ENCODE measurements around the gene RHOT1. TPM values are rescaled to one million over a fixed set of nuclear protein-coding genes. Genes with fewer than 3 reads are reported as not detected.
"Not testable (repeated sequence)": the region's sequence is repeated elsewhere in the genome, so short reads cannot be mapped to it uniquely, and the experiment has no call there.

Gene RHOT1
- total RNA-seq, 1 experiment from 2014 or later, result 22.3 TPM

DNA sequence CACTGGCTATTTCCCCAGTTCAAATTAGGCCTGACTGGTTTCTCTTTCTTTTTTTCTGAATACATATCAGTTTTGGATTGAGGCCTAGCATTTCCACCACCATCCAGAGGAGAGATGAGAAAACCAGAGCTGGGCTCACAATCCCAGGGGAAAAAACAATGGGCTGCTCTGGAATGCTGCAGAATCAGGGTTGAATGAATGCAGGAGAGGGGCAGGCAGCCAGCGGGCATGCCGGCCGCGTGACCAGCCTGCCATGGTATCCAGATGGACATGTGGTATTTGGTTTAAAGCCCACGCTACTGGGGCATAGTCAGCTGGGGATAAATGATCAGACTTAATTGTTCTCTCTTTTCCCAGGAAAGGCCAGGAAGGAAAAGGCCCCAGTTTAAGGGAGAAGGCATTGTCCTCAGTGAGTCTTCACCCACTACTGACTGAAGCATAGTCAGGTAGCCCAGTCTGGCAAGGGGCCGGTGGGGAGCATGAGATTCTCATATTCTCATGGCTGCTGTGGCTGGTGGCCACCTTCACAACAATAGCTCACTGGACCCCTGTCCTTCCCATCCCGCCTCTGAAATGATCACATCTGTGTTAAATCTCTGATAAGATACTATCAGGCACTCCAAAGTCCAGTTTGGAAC lies 38.7 kb upstream of the RHOT1 start:
- Histone ChIP-seq H3K79me2 (ENCODE audit: low read length) (no peaks in the 10 kb centered on the region), H3K4me3 (ENCODE audit: low read length) (no peak overlapping the region), H3K4me2 (ENCODE audit: low read length) (no peak overlapping the region), H3K9me3 (ENCODE audit: low read length) (no peaks in the 10 kb centered on the region), H3K9me2 (replicated peaks; ENCODE audit: low read length) (no peaks in the 10 kb centered on the region), H2AFZ (ENCODE audit: low read length) (no peak overlapping the region), H3F3A (ENCODE audit: low read length, unreplicated experiment) (no peaks in the 10 kb centered on the region), H3K4me1 (ENCODE audit: insufficient read depth, low read length) (peaks cover 4% of the 10 kb centered on the region; the same call in 1 of the 2 replicates), H3K9ac (ENCODE audit: low read length) (no peak overlapping the region), H3K36me3 (ENCODE audit: low read depth, low read length) (no peaks in the 10 kb centered on the region), H4K20me1 (ENCODE audit: low read length) (no peaks in the 10 kb centered on the region), H3K27ac (ENCODE audit: low read length) (no peak overlapping the region), H3K27me3 (ENCODE audit: low read length) (no peaks in the 10 kb centered on the region)
- ATAC-seq (no peak), DNase-seq (no peak)
- ChIA-PET CTCF (no interaction called here), POLR2A (ENCODE audit: unreplicated experiment) (no interaction called here)
- no TSS peak for BruUV-seq (replicated peaks)
- TF ChIP-seq EZH2 (IDR thresholded peaks at IDR 0.05; ENCODE audit: low read length, unreplicated experiment), result no peak
- TF ChIP-seq, protein P1, sequence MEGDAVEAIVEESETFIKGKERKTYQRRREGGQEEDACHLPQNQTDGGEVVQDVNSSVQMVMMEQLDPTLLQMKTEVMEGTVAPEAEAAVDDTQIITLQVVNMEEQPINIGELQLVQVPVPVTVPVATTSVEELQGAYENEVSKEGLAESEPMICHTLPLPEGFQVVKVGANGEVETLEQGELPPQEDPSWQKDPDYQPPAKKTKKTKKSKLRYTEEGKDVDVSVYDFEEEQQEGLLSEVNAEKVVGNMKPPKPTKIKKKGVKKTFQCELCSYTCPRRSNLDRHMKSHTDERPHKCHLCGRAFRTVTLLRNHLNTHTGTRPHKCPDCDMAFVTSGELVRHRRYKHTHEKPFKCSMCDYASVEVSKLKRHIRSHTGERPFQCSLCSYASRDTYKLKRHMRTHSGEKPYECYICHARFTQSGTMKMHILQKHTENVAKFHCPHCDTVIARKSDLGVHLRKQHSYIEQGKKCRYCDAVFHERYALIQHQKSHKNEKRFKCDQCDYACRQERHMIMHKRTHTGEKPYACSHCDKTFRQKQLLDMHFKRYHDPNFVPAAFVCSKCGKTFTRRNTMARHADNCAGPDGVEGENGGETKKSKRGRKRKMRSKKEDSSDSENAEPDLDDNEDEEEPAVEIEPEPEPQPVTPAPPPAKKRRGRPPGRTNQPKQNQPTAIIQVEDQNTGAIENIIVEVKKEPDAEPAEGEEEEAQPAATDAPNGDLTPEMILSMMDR (conservative IDR thresholded peaks at IDR 0.05; ENCODE audit: low read depth, low read length), result no peak
- no peak for TF ChIP-seq EZH2phosphoT487 (IDR thresholded peaks at IDR 0.05; ENCODE audit: borderline replicate concordance, low read length)
- intact Hi-C loops (cut with micrococcal nuclease), result no loop called here

GRCh38 chr17:32104158-32104557 lies 38.1 kb upstream of the RHOT1 start:
- Histone ChIP-seq H3K27me3 (ENCODE audit: low read length) (no peaks in the 10 kb centered on the region), H4K20me1 (ENCODE audit: low read length) (no peaks in the 10 kb centered on the region), H3K4me1 (ENCODE audit: insufficient read depth, low read length) (peaks cover 4% of the 10 kb centered on the region; the same call in 1 of the 2 replicates), H3K9me3 (ENCODE audit: low read length) (no peaks in the 10 kb centered on the region), H3K36me3 (ENCODE audit: low read depth, low read length) (no peaks in the 10 kb centered on the region), H3K4me2 (ENCODE audit: low read length) (no peak overlapping the region), H3K4me3 (ENCODE audit: low read length) (no peak overlapping the region), H3K9ac (ENCODE audit: low read length) (no peak overlapping the region), H3K27ac (ENCODE audit: low read length) (no peak overlapping the region), H2AFZ (ENCODE audit: low read length) (no peak overlapping the region), H3F3A (ENCODE audit: low read length, unreplicated experiment) (no peaks in the 10 kb centered on the region), H3K9me2 (replicated peaks; ENCODE audit: low read length) (no peaks in the 10 kb centered on the region), H3K79me2 (ENCODE audit: low read length) (no peaks in the 10 kb centered on the region)
- intact Hi-C loops (cut with micrococcal nuclease), result no loop called here
- TF ChIP-seq EZH2 (IDR thresholded peaks at IDR 0.05; ENCODE audit: low read length, unreplicated experiment), result no peak
- no peak for TF ChIP-seq EZH2phosphoT487 (IDR thresholded peaks at IDR 0.05; ENCODE audit: borderline replicate concordance, low read length)
- TF ChIP-seq, protein P1 (conservative IDR thresholded peaks at IDR 0.05; ENCODE audit: low read depth, low read length), result no peak
- no TSS peak for BruUV-seq (replicated peaks)
- ChIA-PET POLR2A (ENCODE audit: unreplicated experiment) (no interaction called here), CTCF (no interaction called here)
- no peak for DNase-seq
- no peak for ATAC-seq

- H3F3A ChIP-seq (ENCODE audit: low read length, unreplicated experiment); H2AFZ ChIP-seq (ENCODE audit: low read length); H3K9ac ChIP-seq (ENCODE audit: low read length); DNase-seq; H3K27ac ChIP-seq (ENCODE audit: low read length); ATAC-seq; H3K9me2 ChIP-seq (replicated peaks; ENCODE audit: low read length); H4K20me1 ChIP-seq (ENCODE audit: low read length); intact Hi-C loops (cut with micrococcal nuclease); H3K36me3 ChIP-seq (ENCODE audit: low read depth, low read length); H3K4me1 ChIP-seq (ENCODE audit: insufficient read depth, low read length); H3K4me3 ChIP-seq (ENCODE audit: low read length); H3K4me2 ChIP-seq (ENCODE audit: low read length); BruUV-seq (replicated peaks); H3K9me3 ChIP-seq (ENCODE audit: low read length); H3K79me2 ChIP-seq (ENCODE audit: low read length); CTCF ChIA-PET; H3K27me3 ChIP-seq (ENCODE audit: low read length); POLR2A ChIA-PET (ENCODE audit: unreplicated experiment): not testable (repeated sequence)
Measured at GRCh38 chr17:32106471-32106981, 35.8 kb upstream of the RHOT1 start.

DNA sequence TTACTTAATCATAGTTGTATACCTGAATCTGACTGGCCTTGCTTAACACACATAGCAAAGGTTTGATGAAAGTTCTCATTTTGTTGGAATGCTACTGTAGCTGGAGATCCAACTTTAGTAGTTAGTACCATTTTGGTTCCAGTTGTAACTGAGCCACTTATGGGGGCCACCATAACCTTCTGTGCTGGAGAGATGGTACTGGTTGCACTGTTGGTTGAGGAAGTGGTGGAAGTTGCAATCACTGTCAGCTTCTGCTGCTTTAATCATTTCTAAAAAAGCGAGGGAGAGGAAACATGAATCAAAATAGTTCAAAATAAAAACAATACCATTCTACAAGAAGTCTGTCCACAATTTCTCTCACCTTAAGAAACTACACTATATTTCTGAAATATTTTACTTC lies 35.1 kb upstream of the RHOT1 start:
- H4K20me1 ChIP-seq (ENCODE audit: low read length); H3F3A ChIP-seq (ENCODE audit: low read length, unreplicated experiment); H3K27ac ChIP-seq (ENCODE audit: low read length); intact Hi-C loops (cut with micrococcal nuclease); H3K9me3 ChIP-seq (ENCODE audit: low read length); POLR2A ChIA-PET (ENCODE audit: unreplicated experiment); H3K9me2 ChIP-seq (replicated peaks; ENCODE audit: low read length); ATAC-seq; H2AFZ ChIP-seq (ENCODE audit: low read length); BruUV-seq (replicated peaks); DNase-seq; CTCF ChIA-PET; H3K4me3 ChIP-seq (ENCODE audit: low read length); H3K36me3 ChIP-seq (ENCODE audit: low read depth, low read length); H3K79me2 ChIP-seq (ENCODE audit: low read length); H3K27me3 ChIP-seq (ENCODE audit: low read length); H3K4me2 ChIP-seq (ENCODE audit: low read length); H3K4me1 ChIP-seq (ENCODE audit: insufficient read depth, low read length); H3K9ac ChIP-seq (ENCODE audit: low read length): not testable (repeated sequence)
